ENCODE results near the gene PTRH1.

DNA sequence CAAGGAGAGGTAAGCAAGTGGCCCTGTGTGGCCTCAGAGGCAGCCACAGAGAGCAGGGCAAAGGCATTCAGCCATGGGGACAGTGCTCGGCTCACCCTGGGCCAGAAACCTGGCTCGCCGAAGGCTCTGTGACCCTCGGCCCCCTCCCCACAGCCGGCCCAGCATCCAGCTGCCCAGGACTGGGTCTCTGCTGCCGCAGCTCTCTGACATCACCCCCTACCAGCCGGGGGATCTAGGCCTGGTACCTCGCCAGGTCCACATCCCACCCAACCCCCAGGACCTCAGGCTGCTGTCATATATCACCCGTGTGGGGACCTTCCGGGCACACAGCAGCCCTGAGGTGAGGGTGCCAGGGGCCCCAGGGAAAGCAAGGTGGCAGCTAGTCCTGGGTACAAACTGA is 2.6 kb downstream of the PTRH1 start:
- TF ChIP-seq CTCF (IDR thresholded peaks at IDR 0.05) (no peak), POLR2A (IDR thresholded peaks at IDR 0.05) (no peak)

Measured in body of pancreas (tissue), 4 donors.